Bronchial epithelial cell (primary cell): ENCODE measurements around the gene ASXL2. TPM values are rescaled to one million over a fixed set of nuclear protein-coding genes. Genes with fewer than 3 reads are reported as not detected.

ENCODE experiments used
- DNase-seq: peaks from one replicate; pipeline ENCODE4 v3.0.0-alpha.2; 2010; ENCODE audit warnings: low read depth
- FAIRE-seq: peaks from 2 replicates; lab custom pipeline; 2011; peaks lifted over from hg19 to GRCh38; lab: Jason Lieb, UNC
- H3K27me3 ChIP-seq: 2 replicates; pipeline ENCODE4 v1.5.1; 2011; ENCODE audit warnings: low read length; ENCODE audit not compliant: control insufficient read depth, insufficient read depth
- H3K36me3 ChIP-seq: 2 replicates; pipeline ENCODE4 v1.5.1; 2011; ENCODE audit warnings: low read length; ENCODE audit not compliant: control insufficient read depth, insufficient read depth
- H3K4me3 ChIP-seq: 2 replicates; pipeline ENCODE4 v1.5.1; 2011; ENCODE audit warnings: mild to moderate bottlenecking, low read depth, low read length, control low read depth
- total RNA-seq: library from RNA; depleted of rRNA; stranded (reverse); fragments of >200 nt; gene quantifications from 2 replicates; pipeline ENCODE4 v1.2.1, GENCODE V29; 2014
- TF ChIP-seq, protein P1 (sequence below): IDR thresholded peaks from 2 replicates; pipeline ENCODE4 v1.5.1; 2011; ENCODE audit warnings: mild to moderate bottlenecking, moderate library complexity, low read length, control low read depth, inconsistent platforms; ENCODE audit not compliant: insufficient read depth, severe bottlenecking

The ASXL2 gene
- total RNA-seq, 1 donor from 2014 or later: 4.2 TPM

DNA sequence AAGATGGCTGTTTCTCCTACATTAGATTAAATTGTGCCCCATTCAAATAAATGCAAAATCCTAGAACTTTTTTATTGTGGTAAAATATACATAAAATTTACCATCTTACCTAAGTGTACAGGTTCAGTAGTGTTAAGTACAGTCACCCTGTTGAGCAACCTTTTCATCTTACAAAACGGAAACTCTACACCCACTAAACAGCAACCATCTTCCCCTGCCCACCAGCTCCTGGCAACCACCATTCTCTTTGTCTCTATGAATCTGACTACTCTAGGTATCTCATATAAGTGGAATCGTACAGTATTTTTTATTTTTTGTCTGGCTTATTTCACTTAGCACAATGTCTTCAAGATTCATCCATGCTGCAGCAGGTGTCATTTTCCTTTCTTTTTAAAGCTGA, 53.0 kb downstream of the ASXL2 start:
- Histone ChIP-seq H3K27me3 (no peaks in the 10 kb centered on the region), H3K36me3 (no peaks in the 10 kb centered on the region), H3K4me3 (no peak overlapping the region)
- DNase-seq: peak; percentile 32
- TF ChIP-seq, protein P1, sequence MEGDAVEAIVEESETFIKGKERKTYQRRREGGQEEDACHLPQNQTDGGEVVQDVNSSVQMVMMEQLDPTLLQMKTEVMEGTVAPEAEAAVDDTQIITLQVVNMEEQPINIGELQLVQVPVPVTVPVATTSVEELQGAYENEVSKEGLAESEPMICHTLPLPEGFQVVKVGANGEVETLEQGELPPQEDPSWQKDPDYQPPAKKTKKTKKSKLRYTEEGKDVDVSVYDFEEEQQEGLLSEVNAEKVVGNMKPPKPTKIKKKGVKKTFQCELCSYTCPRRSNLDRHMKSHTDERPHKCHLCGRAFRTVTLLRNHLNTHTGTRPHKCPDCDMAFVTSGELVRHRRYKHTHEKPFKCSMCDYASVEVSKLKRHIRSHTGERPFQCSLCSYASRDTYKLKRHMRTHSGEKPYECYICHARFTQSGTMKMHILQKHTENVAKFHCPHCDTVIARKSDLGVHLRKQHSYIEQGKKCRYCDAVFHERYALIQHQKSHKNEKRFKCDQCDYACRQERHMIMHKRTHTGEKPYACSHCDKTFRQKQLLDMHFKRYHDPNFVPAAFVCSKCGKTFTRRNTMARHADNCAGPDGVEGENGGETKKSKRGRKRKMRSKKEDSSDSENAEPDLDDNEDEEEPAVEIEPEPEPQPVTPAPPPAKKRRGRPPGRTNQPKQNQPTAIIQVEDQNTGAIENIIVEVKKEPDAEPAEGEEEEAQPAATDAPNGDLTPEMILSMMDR: no peak
- FAIRE-seq: no peak

DNA sequence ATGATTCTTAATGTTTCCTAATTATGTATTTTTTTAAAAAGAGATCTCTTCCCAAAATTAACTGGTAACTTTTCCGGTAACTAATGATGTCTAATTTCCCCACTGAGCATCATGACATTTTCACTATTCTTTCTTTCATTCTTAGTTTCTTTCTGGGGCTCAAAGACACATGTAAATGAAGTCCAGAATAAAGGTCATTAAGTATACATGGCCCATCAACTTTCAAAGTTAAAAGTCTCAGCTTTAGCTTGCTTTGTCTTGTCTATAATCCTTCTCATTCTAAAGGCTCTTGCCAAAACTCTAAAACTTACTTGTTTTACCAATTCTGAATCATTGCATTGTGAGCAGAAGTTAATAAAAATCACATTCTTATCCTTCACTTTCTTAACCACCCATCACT, 53.6 kb downstream of the ASXL2 start:
- DNase-seq (no peak), FAIRE-seq (no peak)
- Histone ChIP-seq H3K36me3 (no peaks in the 10 kb centered on the region), H3K27me3 (no peaks in the 10 kb centered on the region), H3K4me3 (no peak overlapping the region)
- TF ChIP-seq, protein P1: no peak

DNA sequence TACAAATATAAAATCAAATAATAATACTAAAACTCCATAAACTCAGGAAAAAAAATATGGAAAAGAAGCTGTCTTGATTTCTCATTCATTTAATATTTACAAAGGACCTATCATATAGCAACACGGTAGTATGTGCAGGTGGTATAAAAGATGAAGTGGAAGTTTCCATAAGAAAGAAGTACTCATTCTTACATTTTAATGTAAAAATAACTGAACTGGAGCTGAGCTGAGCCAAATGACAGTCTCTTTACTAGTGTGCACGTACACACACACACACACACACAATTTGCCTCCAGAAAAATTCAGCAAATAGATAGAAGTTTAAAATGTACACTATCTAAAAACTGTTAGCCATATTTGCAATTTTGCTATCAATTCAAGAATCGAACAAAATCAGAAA, 54.1 kb downstream of the ASXL2 start:
- TF ChIP-seq, protein P1: no peak
- H3K36me3 ChIP-seq: no peaks in the 10 kb centered on the region
- FAIRE-seq (no peak), DNase-seq (no peak)
- no peaks in the 10 kb centered on the region for H3K27me3 ChIP-seq
- H3K4me3 ChIP-seq: no peak overlapping the region

DNA sequence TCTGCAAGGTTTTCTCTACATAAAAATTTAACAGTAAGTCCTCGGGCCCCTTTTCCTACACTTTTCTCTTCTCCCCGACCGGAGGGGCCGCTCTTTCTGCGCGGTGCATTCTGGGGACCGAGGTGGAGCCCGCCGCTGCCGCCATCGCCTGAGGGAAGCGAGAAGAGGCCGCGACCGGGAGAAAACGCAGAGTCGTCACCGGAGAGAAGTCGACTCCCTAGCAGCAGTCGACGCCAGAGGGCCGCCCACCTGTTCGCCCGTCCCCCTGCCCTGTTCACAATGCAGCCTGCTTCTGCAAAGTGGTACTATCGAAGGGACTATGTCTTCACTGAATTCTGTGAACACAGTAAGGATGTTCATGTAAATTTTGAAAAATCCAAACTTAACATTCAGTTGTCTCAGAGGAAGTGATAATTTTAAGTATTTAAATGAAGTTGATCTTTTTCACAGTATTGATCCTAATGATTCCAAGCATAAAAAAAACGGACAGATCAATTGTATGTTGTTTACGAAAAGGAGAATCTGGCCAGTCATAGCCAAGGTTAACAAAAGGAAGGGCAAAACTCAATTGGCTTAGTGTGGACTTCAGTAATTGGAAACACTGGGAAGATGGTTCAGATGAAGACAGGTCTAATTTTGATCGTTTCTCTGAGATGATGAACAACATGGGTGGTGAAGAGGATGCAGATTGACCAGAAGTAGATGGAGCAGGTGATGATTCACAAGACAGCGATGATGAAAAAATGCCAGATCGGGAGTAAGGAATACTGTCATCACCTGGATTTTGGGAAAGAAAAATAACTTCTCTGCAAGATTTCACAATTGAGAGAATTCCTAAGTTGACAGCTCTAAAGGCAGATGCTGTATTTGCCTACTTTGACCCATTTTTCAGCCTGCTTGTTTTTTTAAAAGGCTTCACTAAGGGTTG, 55.8 kb downstream of the ASXL2 start:
- Histone ChIP-seq H3K36me3 (no peaks in the 10 kb centered on the region), H3K27me3 (no peaks in the 10 kb centered on the region), H3K4me3 (peak overlapping the region; percentile 21)
- TF ChIP-seq, protein P1: peak; percentile 4
- FAIRE-seq (peak; percentile 93), DNase-seq (peak; percentile 26)

DNA sequence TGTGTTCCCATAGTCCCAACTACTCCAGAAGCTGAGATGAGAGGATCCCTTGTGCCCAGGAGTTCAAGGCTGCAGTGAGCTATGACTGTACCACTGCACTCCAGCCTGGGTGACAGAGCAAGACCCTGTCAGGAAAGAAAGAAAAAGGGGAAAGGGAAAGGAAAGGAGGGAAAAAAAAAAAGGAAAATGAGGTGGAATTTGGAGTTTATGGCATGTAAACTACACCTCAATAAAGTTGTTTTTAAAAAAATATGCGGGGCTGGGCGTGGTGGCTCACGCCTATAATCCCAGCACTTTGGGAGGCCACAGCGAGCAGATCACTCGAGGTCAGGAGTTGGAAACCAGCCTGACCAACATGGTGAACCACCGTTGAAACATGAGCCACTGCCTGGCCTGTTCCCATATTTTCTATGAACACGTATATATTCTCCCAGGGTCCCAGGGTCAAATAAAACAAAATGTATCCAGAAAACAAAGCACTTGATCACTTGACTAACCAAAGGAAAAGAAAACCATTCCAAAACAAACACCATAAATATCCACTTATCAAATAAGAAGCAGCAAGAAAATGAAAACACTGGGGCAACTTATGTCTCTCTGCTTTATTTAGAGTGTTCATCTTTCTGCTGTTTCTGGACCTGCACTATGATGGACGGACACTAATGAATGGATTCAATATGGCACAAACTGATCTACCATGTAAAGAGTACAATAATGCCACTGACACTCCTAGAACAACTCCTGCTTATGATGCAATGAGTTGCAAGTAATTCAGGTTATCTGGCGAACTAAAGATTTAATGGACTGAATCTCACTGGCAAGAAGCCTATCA, 56.8 kb downstream of the ASXL2 start:
- TF ChIP-seq, protein P1: no peak
- Histone ChIP-seq H3K27me3 (no peaks in the 10 kb centered on the region), H3K36me3 (no peaks in the 10 kb centered on the region), H3K4me3 (no peak overlapping the region)
- DNase-seq (no peak), FAIRE-seq (no peak)
